Ishikawa (cell line): ENCODE data around the gene CERS3.

Source experiments
- CEBPB ChIP-seq: IDR thresholded peaks from 2 replicates; pipeline ENCODE4 v1.6.1; 2012
- CREB1 ChIP-seq: IDR thresholded peaks from 2 replicates; pipeline ENCODE4 v1.6.1; 2012; ENCODE audit warnings: low read depth
- EP300 ChIP-seq: IDR thresholded peaks from 2 replicates; pipeline ENCODE4 v1.6.1; 2012; ENCODE audit warnings: borderline replicate concordance
- MAX ChIP-seq: IDR thresholded peaks from 2 replicates; pipeline ENCODE4 v1.6.1; 2012
- NFIC ChIP-seq: IDR thresholded peaks from 2 replicates; pipeline ENCODE4 v1.6.1; 2012
- RAD21 ChIP-seq: IDR thresholded peaks from 2 replicates; pipeline ENCODE4 v1.6.1; 2012; ENCODE audit warnings: low read depth
- TAF1 ChIP-seq: IDR thresholded peaks from 2 replicates; pipeline ENCODE4 v1.6.1; 2012; ENCODE audit warnings: low read depth, mild to moderate bottlenecking
- TCF12 ChIP-seq: IDR thresholded peaks from 2 replicates; pipeline ENCODE4 v1.6.1; 2012; ENCODE audit warnings: low read depth
- TEAD4 ChIP-seq: IDR thresholded peaks from 2 replicates; pipeline ENCODE4 v1.6.1; 2012
- USF1 ChIP-seq: IDR thresholded peaks from 2 replicates; pipeline ENCODE4 v1.6.1; 2012
- YY1 ChIP-seq: IDR thresholded peaks from 2 replicates; pipeline ENCODE4 v1.6.1; 2012; ENCODE audit warnings: low read depth
- ZBTB7A ChIP-seq: IDR thresholded peaks from 2 replicates; pipeline ENCODE4 v1.6.1; 2012; ENCODE audit warnings: low read depth
- TF ChIP-seq, protein P1 (sequence below): IDR thresholded peaks from 2 replicates; pipeline ENCODE4 v1.6.1; 2012; ENCODE audit warnings: low read depth, mild to moderate bottlenecking

DNA sequence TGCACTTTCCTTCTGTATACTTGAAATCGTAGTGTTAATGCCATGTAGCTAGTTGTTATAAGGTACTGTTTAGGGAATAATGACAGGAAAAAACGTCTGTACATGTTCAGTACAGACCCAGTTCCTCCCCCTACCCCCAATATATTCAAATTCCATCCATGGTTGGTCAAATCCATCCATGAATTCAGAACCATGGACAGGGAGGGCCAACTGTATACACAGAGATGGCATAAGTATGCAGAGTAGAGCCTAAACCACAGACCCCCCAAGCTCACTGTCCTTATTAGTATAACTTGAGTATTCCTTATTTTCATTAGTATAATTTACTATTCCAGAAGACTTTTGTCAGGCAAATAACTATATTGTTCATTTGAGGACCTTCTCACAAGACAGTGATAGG is 135.7 kb downstream of the CERS3 start:
- no peak for TF ChIP-seq RAD21
- no peak for TF ChIP-seq YY1
- no peak for TF ChIP-seq CREB1
- TF ChIP-seq CEBPB = no peak
- no peak for TF ChIP-seq EP300
- no peak for TF ChIP-seq NFIC
- no peak for TF ChIP-seq TAF1
- no peak for TF ChIP-seq ZBTB7A
- no peak for TF ChIP-seq TEAD4
- TF ChIP-seq MAX = no peak
- TF ChIP-seq TCF12 = no peak
- TF ChIP-seq, protein P1, sequence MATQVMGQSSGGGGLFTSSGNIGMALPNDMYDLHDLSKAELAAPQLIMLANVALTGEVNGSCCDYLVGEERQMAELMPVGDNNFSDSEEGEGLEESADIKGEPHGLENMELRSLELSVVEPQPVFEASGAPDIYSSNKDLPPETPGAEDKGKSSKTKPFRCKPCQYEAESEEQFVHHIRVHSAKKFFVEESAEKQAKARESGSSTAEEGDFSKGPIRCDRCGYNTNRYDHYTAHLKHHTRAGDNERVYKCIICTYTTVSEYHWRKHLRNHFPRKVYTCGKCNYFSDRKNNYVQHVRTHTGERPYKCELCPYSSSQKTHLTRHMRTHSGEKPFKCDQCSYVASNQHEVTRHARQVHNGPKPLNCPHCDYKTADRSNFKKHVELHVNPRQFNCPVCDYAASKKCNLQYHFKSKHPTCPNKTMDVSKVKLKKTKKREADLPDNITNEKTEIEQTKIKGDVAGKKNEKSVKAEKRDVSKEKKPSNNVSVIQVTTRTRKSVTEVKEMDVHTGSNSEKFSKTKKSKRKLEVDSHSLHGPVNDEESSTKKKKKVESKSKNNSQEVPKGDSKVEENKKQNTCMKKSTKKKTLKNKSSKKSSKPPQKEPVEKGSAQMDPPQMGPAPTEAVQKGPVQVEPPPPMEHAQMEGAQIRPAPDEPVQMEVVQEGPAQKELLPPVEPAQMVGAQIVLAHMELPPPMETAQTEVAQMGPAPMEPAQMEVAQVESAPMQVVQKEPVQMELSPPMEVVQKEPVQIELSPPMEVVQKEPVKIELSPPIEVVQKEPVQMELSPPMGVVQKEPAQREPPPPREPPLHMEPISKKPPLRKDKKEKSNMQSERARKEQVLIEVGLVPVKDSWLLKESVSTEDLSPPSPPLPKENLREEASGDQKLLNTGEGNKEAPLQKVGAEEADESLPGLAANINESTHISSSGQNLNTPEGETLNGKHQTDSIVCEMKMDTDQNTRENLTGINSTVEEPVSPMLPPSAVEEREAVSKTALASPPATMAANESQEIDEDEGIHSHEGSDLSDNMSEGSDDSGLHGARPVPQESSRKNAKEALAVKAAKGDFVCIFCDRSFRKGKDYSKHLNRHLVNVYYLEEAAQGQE = peak; percentile 78
- no peak for TF ChIP-seq USF1
